ENCODE measurements around the gene ABCD4.
"Not testable (repeated sequence)": the region's sequence is repeated elsewhere in the genome, so short reads cannot be mapped to it uniquely, and the experiment has no call there.

Gene ABCD4

DNA sequence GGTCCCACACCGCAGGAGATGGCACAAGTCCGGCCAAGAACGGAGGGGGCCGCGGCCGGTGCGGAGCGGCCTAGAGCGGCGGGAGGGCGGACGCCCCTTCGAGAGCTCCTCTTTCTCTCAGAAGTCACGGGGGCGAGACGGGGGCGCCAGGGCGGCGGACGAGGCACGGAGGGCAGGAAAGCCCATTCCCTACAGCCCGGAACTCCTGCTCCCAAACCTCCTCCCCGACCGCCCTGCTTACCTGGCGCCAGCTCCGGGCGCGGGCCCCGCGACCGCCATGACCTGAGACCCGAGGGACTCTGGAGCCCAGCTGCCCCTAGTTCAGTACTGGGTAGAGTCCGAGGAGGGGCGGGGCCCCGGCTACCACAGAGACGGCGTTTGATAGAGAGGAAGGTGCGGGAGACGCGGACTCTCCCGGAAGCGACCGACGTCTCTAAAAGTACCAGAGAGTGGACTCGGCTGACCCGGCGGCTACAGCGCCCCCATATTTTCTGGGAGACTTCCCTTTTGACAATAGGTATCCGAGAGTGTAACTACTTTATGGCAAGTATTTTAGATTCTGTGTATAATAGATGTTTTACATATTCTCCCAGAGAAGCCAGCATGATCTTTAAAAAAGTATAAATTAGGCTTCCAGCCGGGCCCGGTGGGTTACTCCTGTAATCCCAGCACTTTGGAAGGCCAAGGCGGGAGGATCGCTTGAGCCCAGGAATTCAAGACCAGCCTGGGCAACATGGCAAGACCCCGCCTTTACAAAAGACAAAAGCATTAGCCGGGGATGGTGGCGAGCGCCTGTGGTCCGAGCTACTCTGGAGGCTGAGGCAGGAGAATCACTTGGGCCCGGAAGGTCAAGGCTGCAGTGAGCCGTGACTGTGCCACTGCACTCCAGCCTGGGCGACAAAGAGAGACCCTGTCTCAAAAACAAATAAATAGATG lies at the start of gene ABCD4:
TSS of gene ABCD4 (minus strand) at position 301 of the 936 bp plus-strand sequence. CDS start at position 279, 22 bp downstream.
- peak; percentile 48 to 73 (median 64) for DNase-seq

DNA sequence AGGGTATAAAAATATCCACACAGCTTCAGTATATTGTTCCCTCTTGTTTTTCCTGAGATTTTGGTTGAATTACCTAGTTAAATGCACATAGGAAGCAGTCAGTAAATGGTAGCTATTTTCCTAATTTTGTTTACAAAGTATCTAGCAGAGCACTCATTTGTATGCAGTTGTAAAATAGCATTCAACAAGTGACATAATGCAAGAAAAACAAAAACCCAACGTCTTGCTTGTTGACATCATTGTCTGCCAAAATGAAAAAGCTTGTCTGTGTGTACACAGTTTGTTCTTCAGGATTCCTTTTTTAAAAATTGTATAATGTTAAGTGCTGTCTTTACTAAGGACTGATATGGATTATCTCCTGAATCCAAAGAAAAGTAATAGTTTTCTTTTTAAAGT lies 48.2 kb upstream of the ABCD4 start:
- DNase-seq, result no peak

DNA sequence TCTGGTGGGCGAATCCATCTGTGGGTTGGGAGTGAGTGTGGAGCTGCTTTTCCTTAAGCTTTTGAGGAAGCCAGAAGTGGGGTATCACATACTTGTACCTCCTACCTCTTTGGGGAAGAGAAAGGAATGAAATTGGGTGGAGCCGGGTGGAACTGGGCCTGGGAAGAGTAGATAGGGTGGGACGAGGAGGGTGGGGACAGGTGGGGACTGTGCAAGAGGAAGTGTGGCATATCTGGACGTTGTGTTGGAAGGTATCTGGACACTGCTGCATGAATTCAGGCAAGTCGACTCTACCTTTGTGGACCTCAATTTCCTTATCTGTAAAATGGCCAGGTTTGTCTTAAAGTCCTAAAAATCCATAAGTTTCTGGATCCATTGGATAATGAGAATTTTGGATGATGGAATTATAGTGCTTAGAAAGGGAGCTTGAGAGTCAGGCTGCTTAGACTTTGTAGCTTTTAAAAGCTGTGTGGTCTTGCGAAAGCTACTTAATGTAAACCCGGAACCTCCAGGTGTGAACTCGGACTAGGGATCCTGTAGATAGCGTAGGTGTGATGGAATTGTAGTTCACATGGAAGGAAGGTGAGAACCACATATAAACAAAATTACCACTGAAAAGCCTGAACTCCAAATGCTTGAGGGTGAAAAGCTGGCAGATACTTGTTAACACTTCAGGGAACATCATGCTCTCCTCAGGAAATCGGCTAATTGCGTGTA lies 47.6 kb upstream of the ABCD4 start:
- no peak for DNase-seq

DNA sequence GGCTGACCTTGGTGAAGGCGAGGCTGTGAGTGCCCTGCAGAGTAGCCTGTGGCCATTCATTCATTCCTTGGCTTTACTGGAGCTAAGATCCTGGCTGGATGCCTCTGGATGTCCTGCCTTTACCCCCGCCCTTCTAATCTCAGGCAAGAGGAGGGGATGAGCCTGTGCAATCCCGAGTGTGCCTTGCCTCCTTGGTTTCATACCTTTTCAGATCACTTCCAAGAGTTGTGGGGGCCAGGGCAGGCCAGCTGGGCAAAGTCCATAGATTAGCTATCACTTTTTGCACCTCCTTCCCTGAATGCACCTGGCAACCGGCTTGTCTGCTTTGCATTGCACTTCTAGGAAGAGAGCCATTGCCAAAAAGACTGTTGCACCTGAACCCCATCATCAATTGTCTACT lies 47.0 kb upstream of the ABCD4 start:
- no peak for DNase-seq

DNA sequence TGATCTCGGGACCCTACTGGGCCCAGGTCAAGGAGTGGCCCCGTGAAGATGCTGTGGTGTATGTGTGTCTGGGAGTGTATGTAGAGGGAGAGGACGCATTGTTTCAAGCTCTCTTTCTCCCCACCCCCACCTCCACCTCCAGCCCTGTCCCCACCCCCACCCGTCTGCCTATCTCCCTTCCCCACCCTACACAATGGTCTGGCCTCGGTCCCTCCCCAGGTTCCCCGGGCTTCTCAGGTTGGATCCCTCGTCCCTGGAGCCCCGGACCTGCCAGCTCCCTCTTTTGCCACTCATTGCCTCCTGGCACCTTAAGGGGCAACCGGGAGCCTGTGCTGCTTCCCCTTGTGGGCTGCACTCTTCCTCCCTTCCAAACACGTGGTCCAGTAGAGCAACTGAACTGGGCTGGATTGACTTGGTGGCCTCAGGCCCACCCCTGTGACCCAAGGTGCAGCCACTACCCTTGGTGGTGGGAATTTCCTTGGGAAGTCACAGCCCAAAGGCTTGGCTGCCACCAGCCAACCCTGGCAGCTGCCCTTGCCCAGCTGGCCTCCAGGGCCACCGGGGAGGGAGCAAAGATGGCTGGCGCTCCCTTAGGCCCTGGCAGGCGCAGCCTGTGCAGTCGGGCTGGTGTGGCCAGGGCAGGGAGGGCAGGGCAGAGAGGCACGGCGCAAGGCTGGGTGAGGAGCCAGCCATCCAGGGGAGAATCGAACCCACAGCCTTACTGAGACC lies 46.2 kb upstream of the ABCD4 start:
- DNase-seq, result no peak

DNA sequence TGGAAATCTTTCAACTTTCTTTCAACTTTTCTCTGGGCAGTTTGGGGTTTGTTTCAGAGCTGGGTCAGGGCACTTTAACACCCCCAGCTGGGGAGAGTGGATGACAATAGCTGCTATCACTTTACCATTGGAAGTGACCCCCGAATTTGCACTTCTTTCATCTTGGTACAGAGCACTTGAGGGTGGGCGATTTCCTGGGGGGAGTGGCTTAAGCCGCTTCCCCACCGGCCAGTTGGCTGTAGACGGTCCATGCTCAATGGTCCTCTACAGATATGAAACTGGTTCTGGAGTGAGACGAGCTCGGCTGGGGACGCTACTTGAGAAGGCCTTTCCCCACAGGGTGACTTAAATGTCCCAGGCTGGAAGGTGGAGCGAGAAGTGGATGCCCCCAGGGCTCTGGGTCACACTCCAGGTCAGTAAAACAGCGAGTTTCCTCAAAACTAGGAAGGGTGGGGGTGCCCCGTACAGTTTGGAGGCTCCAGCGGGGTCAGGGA lies 45.6 kb upstream of the ABCD4 start, which contains the start of gene VRTN:
TSS of gene VRTN (plus strand) at position 231 of the 494 bp plus-strand sequence. CDS start 8,313 bp downstream, outside the sequence.
- DNase-seq, result no peak

DNA sequence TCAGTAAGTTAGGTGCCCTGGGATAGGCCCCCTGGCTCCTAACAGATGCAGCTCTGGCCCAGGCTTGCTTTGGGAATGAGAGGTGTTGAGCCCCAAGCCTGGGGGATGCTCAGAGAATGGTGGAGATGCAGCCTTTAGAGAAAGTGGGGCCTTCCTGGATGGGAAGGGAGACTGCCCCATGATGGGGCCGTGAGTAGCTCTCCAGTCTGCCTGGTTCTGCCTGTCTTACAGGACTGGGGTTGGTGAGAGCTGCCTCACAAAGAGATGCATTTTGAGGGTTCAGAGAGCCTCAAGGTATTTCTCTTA lies 45.0 kb upstream of the ABCD4 start:
- DNase-seq, result no peak

DNA sequence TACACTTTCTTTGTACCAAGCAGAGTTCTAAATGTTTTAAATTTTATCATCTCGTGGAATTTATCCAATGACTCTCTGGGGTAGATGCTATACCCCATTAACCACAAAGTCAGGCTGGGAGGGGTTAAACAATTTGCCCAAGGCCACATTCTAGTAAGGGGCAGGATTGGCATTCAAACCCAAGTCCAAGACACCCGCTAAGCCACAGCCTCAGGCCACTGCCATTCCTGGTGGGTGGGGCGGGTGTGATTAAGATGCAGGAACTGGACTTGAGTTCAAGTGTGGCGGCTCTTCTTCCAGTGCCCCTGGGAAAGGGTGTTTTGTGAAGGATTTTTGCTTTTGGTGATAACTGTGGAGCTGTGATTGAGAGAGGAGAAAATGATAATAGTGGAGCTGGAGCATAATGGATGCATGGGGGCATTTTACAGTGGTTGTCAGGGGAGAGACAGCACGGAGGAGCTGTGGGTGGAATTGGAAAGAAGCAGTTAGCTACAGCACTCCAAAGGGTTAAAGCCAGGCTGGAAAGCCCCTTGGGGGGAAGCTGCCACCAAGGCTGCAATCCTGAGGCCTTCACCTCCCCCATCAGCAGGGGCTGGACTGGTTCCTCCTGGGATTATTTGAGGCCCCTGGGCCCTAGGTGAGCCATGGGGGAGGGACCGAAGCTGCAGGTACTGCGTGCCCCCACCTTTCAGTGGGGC lies 44.5 kb upstream of the ABCD4 start:
- no peak for DNase-seq

DNA sequence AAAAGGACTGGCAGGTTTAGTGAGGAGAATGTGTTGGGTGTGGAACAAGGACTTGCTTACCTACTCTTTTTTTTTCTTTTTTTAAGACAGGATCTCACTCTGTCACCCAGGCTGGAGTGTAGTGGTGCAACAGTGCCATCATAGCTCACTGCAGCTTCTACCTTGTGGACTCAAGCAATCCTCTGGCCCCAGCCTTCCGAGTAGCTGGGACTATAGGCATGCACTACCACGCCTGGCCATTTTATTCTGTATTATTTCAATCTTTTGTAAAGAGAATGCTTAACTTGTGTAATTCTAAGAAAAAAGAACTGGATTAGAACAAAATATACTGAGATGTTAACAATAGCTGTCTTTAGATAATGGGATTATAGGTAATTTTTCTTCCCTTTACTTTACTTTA lies 43.6 kb upstream of the ABCD4 start:
- no peak for DNase-seq

DNA sequence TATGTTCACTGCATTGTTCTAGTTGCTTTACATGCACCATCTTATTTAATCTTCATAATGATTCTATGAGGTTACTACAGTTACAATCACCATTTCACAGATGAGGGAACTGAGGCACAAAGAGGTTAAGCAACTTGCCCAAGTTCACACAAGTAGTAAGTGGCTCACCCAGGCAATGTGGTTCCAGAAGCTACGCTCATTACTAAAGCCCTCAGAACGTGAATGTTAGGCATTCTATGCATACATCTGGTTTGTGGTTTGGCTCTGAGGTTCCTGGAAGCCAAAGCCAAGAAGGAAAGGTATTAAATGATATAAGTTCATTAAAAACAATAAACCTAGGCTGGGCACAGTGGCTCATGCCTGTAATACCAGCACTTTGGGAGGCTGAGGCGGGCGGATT lies 31.2 kb upstream of the ABCD4 start:
- no peak for DNase-seq

DNA sequence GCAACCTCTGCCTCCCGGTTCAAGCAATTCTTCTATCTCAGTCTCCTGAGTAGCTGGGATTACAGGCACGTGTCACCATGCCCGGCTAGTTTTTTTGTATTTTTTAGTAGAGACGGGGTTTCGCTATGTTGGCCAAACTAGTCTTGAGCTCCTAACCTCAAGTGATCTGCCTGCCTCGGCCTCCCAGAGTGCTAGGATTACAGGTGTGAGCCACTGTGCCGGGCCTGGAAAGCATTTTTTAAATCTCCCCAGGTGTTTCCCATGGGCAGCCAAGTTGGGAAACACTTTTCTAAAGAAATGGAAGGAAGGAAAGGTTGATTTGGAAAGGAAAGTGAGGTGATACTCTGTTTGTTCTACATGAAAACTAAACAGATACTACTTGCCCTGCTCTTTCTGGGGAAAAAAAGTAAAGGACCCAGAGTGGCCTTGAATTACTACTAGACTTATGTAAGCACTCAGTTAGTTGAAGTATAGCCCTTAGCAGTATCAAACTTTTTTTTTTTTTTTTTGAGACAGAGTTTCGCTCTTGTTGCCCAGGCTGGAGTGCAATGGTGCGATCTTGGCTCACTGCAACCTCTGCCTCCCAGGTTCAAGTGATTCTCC lies 27.3 kb upstream of the ABCD4 start:
- not testable (repeated sequence) for DNase-seq

DNA sequence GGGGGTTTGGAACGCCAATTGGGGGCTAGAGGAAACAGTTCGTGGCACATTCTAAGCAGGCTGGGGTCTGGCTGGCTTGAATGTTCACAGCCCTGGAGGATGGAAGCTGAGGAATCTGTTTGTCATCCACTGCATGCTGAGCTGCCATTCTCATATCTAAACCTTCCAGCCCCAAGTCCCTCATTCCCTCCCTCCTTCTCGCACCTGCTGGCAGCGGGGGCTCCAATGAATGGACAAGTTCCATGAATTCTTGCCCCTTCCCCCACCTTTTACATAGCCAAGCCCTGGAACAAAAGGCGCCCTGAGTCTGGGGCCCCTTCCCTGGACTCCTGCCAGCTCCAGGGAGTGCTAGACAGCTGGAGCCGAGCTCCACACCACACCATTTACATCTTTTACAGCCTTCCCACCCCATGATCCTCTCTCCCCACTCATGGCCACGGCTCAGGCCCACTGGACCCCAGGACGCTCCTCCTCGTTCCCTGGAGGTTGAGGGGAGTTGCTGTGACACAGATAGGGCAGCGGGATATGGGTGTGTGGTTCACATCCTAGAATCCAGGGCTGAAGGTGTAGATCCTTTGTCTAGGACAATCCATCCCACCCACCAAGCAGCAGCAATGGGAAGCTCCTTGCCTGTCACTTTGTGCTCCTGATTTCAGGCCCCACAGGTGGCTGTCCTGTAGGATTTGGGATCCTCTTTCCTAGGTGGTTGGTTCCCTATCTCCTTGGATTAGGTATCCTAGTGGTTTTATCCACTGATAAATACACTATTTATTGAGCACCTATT lies 23.8 kb upstream of the ABCD4 start:
- no peak for DNase-seq

DNA sequence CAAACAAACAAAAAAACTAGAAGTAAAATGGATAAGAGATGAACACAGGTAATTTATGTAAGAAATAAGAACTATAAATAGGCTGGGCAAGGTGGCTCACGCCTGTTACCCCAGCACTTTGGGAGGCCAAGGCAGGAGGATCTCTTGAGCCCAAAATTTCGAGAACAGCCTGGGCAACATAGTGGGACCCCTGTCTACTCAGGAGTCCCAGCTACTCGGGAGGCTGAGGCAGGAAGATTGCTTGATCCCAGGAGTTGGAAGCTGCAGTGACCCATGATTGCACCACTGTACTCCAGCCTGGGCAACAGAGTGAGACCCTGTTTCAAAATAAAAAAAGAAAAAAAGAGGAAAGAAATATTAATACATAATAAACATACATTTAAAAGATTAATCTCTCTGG lies 22.7 kb upstream of the ABCD4 start:
- DNase-seq, result no peak

DNA sequence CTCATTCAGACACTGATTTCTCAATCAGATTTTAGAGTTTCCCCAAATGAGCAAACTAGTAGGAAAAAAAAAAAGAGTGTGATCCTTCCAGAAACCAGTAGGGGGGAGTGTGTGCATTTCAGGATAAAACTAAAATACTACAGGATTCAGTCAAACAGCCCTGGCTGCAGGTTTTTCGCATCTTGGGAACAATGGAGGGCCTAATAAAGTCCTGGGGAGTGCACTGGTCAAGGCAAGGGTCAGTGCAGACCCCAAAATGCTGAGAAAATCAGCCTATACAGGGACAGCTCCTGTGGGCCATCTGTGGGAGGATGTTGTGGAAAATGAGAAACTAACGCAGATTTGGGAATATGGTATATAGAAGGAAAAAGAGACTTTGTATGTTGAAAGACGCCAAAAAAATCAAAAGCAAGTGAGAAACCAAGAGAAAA lies 22.2 kb upstream of the ABCD4 start:
- no peak for DNase-seq

DNA sequence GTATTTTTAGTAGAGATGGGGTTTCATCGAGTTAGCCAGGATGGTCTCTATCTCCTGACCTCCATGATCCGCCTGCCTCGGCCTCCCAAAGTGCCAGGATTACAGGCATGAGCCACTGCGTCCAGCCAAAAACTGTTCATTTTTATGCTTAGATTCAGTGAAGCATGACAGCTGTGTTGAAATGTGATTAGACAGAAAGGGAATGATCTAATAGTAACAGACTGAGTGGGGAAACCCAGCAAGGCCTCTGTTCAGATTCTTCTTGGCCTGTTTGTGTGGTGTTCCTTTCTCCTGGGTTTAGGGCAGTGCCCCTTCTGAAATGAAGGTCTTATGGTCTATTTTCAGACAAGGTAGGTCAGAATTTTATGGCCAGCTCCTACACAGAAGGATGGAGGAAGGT lies 11.8 kb upstream of the ABCD4 start:
- no peak for DNase-seq

DNA sequence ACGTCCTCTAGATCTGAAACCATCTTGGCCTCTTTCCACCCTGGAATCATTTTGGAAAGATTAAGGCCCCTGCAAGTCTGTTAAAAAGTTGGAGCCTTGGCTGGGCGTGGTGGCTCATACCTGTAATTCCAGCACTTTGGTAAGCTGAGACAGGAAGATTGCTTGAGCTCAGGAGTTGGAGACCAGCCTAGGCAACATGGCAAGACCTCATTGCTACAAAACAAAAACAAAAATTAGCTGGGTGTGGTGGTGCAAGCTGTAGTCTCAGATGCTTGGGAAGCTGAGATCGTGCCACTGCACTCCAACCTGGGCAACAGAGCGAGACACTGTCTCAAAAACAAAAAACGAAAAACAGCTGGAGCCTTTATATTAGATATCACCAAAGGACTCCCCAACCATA lies 10.9 kb upstream of the ABCD4 start:
- DNase-seq, result no peak

DNA sequence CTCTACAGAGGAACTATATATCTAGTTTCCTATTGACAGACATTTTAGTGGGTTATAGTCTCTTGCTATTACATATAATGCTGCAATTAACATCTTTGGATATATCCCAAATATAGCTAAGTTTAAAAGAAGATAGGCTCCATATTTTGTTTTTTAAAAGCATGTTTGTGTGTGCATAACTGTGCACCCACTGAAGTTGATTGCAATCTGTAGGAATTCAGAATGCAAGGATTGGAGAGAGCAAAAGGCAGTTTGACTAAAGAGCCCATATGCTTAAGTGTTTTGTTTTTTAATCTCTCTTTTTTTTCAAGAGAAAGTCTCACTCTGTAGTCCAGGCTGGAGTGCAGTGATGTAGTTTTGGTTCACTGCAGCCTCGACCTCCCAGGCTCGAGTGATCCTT lies 9.4 kb upstream of the ABCD4 start:
- DNase-seq, result no peak

DNA sequence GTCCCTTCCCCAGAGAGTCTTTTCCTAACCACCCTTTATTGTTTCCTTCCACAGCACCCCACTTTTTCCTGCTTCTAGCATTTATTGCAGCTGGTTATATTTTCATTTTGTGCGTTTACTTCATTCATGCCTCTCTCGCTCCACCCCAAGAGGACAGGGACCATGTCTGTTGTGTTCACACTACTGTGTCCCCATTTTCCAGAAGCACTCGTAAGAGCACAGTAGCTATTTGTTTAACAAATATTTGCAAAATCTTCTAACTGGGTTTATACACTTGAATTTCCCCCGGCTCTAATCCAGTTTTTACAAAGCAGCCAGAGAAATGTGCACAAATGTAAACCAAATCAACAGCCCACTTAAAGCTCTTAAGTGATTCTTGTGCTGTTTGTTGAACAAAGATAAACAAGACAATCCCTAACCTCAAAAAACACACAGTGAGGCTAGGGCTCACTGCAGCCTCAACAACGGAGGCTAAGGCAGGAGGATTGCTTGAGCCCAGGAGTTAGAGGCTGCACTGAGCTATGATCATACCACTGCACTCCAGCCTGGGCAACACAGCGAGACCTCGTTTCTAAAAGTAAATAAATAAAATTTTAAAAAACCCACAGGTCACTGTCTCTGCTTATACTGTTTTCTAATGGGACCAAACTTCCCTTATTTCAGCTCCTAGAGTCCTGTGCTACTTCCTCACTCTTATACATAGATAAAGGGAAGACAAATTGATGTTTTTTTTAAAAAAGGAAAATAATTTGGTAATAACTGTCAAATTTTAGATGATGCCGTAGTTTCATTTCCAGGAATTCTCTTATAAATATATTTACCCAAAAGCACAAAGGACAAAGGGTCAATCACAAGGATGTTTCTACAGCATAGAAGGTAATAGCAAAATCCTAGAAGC lies 6.6 kb upstream of the ABCD4 start:
- DNase-seq, result no peak

DNA sequence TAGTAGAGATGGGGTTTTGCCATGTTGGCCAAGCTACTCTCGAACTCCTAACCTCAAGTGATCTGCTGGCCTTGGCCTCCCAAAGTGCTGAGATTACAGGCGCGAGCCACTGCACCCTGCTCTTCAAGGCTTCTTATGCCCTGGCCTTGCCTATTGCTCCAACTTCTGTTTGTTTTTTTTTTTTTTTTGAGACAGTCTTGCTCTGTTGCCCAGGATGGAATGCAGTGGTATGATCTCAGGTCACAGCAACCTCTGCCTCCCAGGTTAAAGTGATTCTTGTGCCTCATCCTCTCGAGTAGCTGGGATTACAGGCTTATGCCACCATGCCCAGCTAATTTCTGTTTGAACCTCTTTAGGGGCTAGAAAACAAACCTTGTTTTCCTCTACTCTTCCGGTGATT lies 6.0 kb upstream of the ABCD4 start:
- no peak for DNase-seq

DNA sequence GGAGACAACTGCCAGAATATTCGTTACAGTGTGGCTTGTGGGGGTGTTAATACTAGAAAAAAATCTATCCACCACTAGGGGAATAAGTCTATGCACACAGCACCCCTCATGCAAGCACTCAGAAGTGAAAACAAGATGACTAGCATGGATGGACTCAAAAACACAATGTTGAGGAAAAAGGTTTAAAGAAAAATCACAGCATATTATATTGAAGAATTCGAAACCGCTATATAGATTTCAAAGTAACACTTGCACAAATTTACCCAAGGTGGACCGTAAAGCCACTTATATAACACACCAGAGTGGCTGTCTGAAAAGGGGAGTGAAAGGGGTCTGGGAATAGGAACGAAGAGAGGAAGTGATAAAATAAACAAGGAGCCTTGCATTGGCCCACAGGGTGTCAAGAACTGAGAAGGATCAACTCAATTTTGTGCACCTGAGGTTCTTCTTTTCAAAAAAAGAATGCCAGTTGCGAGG lies 544 bp downstream of the ABCD4 start:
- DNase-seq, result no peak

All from activated naive CD4-positive, alpha-beta T cell (primary cell).